ENCODE measurements around the gene EPB41.

Gene EPB41

GRCh38 chr1:29050166-29050565 lies 135.8 kb downstream of the EPB41 start:
- in situ Hi-C loops (cut with MboI; ENCODE audit: low pct_unique_long_range_greater_than_20kb, low sequenced_read_pairs, unreplicated experiment), result no loop called here
- no peak for DNase-seq (ENCODE audit: low spot score)
- TF ChIP-seq CTCF (IDR thresholded peaks at IDR 0.05; ENCODE audit: extremely low read depth, insufficient read depth, missing control alignments), result no peak

- in situ Hi-C loops (cut with MboI; ENCODE audit: low pct_unique_long_range_greater_than_20kb, low sequenced_read_pairs, unreplicated experiment), result no loop called here
- DNase-seq (ENCODE audit: low spot score), result no peak
- TF ChIP-seq CTCF (IDR thresholded peaks at IDR 0.05; ENCODE audit: extremely low read depth, insufficient read depth, missing control alignments), result no peak
Measured at GRCh38 chr1:29052100-29052499, 137.7 kb downstream of the EPB41 start.

DNA sequence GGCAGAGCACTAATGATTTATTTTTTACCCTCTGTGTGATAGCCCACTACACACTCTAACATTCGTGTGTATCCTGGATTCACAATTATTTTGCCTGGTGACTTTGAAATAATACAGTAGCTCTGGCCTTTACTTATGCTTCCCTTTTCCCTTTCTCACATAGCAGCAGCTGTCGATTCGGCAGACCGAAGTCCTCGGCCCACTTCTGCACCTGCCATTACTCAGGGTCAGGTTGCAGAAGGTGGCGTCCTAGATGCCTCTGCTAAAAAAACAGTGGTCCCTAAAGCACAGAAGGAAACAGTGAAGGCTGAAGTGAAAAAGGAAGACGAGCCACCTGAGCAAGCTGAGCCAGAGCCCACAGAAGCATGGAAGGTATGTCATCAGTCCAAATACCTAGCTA lies 138.6 kb downstream of the EPB41 start:
- TF ChIP-seq CTCF (IDR thresholded peaks at IDR 0.05; ENCODE audit: extremely low read depth, insufficient read depth, missing control alignments), result no peak
- DNase-seq (ENCODE audit: low spot score), result no peak

GRCh38 chr1:29055160-29055559 lies 140.8 kb downstream of the EPB41 start:
- no peak for DNase-seq (ENCODE audit: low spot score)

More for the DNA sequence above, 138.6 kb downstream of the EPB41 start:
- in situ Hi-C loops (cut with MboI; ENCODE audit: low pct_unique_long_range_greater_than_20kb, low sequenced_read_pairs, unreplicated experiment), result no loop called here

GRCh38 chr1:29056256-29056655 lies 141.9 kb downstream of the EPB41 start:
- in situ Hi-C loops (cut with MboI; ENCODE audit: low pct_unique_long_range_greater_than_20kb, low sequenced_read_pairs, unreplicated experiment), result no loop called here
- TF ChIP-seq CTCF (IDR thresholded peaks at IDR 0.05; ENCODE audit: extremely low read depth, insufficient read depth, missing control alignments), result no peak
- no peak for DNase-seq (ENCODE audit: low spot score)

More at GRCh38 chr1:29055160-29055559, 140.8 kb downstream of the EPB41 start:
- in situ Hi-C loops (cut with MboI; ENCODE audit: low pct_unique_long_range_greater_than_20kb, low sequenced_read_pairs, unreplicated experiment), result no loop called here
- no peak for TF ChIP-seq CTCF (IDR thresholded peaks at IDR 0.05; ENCODE audit: extremely low read depth, insufficient read depth, missing control alignments)

- in situ Hi-C loops (cut with MboI; ENCODE audit: low pct_unique_long_range_greater_than_20kb, low sequenced_read_pairs, unreplicated experiment), result no loop called here
Measured at GRCh38 chr1:29057700-29058099, 143.3 kb downstream of the EPB41 start.

More at GRCh38 chr1:29057700-29058099, 143.3 kb downstream of the EPB41 start:
- no peak for TF ChIP-seq CTCF (IDR thresholded peaks at IDR 0.05; ENCODE audit: extremely low read depth, insufficient read depth, missing control alignments)
- no peak for DNase-seq (ENCODE audit: low spot score)
